SK-N-SH (cell line): ENCODE results near the gene VAMP3. TPM values are rescaled to one million over a fixed set of nuclear protein-coding genes. Genes with fewer than 3 reads are reported as not detected.

Source experiments
- CTCF ChIA-PET: fragments of 300-600, 350-600 bp; formaldehyde crosslinking; extraction: SDS; loops from one replicate; lab custom pipeline; 2021; lab: Yijun Ruan, JAX
- POLR2A ChIA-PET: fragments of 350-600 bp; sonication (Branson Sonifier 250); formaldehyde crosslinking; extraction: SDS; loops from one replicate; lab custom pipeline; 2020; ENCODE audit warnings: antibody characterized with exemption, inconsistent platforms; lab: Yijun Ruan, JAX
- DNase-seq: peaks from one replicate; pipeline ENCODE4 v3.0.0; 2012
- H2AFZ ChIP-seq: fragments of 200-600 bp; sonication (generic); 2 replicates; pipeline ENCODE4 v1.8.1; 2016; ENCODE audit warnings: antibody characterized with exemption, mild to moderate bottlenecking, low read depth
- H3F3A ChIP-seq: fragments of 200-600 bp; sonication (generic); replicated peaks from 2 replicates; pipeline ENCODE3; 2016; ENCODE audit warnings: antibody characterized with exemption, mild to moderate bottlenecking; ENCODE audit not compliant: insufficient read depth
- H3K27ac ChIP-seq, 2 experiments: fragments of 200-500 bp in 1 of 2; fragments of 200-600 bp in 1 of 2; sonication (Bioruptor generic) in 1 of 2; sonication (generic), shearing (Covaris generic) in 1 of 2; 2 replicates each; pipeline versions ENCODE4 v1.5.1 to v1.6.1; 2014 to 2016; ENCODE audit warnings: low read depth in 2 of 2, inconsistent platforms in 1 of 2, low read length in 1 of 2, mild to moderate bottlenecking in 1 of 2, mixed read lengths in 1 of 2
- H3K27me3 ChIP-seq: fragments of 200-600 bp; sonication (generic), shearing (Covaris generic); 2 replicates; pipeline ENCODE4 v1.6.1; 2016; ENCODE audit warnings: mixed run types; ENCODE audit not compliant: insufficient read depth
- H3K36me3 ChIP-seq, 2 experiments: fragments of 200-500 bp in 1 of 2; fragments of 200-600 bp in 1 of 2; sonication (Bioruptor generic) in 1 of 2; sonication (generic) in 1 of 2; replicated peaks in 1 of 2; 2 replicates each; pipeline versions ENCODE3 to v1.5.1; 2014 to 2016; ENCODE audit warnings: low read length in 1 of 2, mild to moderate bottlenecking in 1 of 2; ENCODE audit not compliant: insufficient read depth in 2 of 2, control insufficient read depth in 1 of 2
- H3K4me1 ChIP-seq, 2 experiments: fragments of 200-500 bp in 1 of 2; fragments of 200-600 bp in 1 of 2; sonication (Bioruptor generic) in 1 of 2; sonication (generic), shearing (Covaris generic) in 1 of 2; 2 replicates each; pipeline versions ENCODE4 v1.5.1 to v1.6.1; 2014 to 2016; ENCODE audit warnings: low read depth in 1 of 2, low read length in 1 of 2, mixed run types in 1 of 2; ENCODE audit not compliant: insufficient read depth in 2 of 2, control insufficient read depth in 1 of 2
- H3K4me2 ChIP-seq: fragments of 200-600 bp; sonication (generic), shearing (Covaris generic); 2 replicates; pipeline ENCODE4 v1.6.1; 2017; ENCODE audit warnings: mixed run types
- H3K4me3 ChIP-seq, 2 experiments: fragments of 200-500 bp in 1 of 2; fragments of 200-600 bp in 1 of 2; sonication (Bioruptor generic) in 1 of 2; sonication (generic), shearing (Covaris generic) in 1 of 2; 2 replicates each; pipeline versions ENCODE4 v1.5.1 to v1.8.1; 2014 to 2016; ENCODE audit warnings: low read depth in 2 of 2, inconsistent platforms in 1 of 2, low read length in 1 of 2, mild to moderate bottlenecking in 1 of 2, mixed read lengths in 1 of 2, moderate library complexity in 1 of 2
- H3K79me2 ChIP-seq: fragments of 200-600 bp; sonication (generic); 2 replicates; pipeline ENCODE4 v1.8.1; 2017; ENCODE audit warnings: mild to moderate bottlenecking; ENCODE audit not compliant: insufficient read depth
- H3K9ac ChIP-seq: fragments of 200-600 bp; sonication (generic); 2 replicates; pipeline ENCODE4 v1.6.1; 2017; ENCODE audit warnings: mixed run types
- H3K9me2 ChIP-seq: fragments of 200-600 bp; sonication (generic); 2 replicates; pipeline ENCODE4 v1.6.1; 2017; ENCODE audit warnings: mixed run types
- H3K9me3 ChIP-seq: fragments of 200-600 bp; sonication (generic); 2 replicates; pipeline ENCODE4 v1.6.1; 2017; ENCODE audit warnings: mixed run types, mild to moderate bottlenecking, moderate library complexity
- H4K20me1 ChIP-seq: fragments of 200-600 bp; sonication (generic); 2 replicates; pipeline ENCODE4 v1.6.1; 2017; ENCODE audit warnings: mild to moderate bottlenecking, mixed run types; ENCODE audit not compliant: insufficient read depth
- CHD2 ChIP-seq: fragments of 150-350 bp; IDR thresholded peaks from 2 replicates; pipeline ENCODE4 v1.6.1; 2018; ENCODE audit warnings: low read length; ENCODE audit not compliant: partially characterized antibody
- CTCF ChIP-seq: fragments of 200-600 bp; sonication (generic); IDR thresholded peaks from 2 replicates; pipeline ENCODE4 v1.6.1; 2017; ENCODE audit warnings: antibody characterized with exemption, mild to moderate bottlenecking, moderate library complexity
- FOXJ3 ChIP-seq: sonication (generic); formaldehyde crosslinking; IDR thresholded peaks from 2 replicates; pipeline ENCODE4 v1.5.1; 2020; ENCODE audit warnings: mild to moderate bottlenecking, missing genetic modification reagents
- GABPA ChIP-seq: IDR thresholded peaks from 2 replicates; pipeline ENCODE4 v1.4.0; 2012; ENCODE audit warnings: low read depth, mild to moderate bottlenecking
- GATA2 ChIP-seq: sonication (generic); formaldehyde crosslinking; IDR thresholded peaks from 2 replicates; pipeline ENCODE4 v1.5.0; 2020; ENCODE audit warnings: mild to moderate bottlenecking, missing genetic modification reagents
- MAX ChIP-seq: IDR thresholded peaks from 2 replicates; pipeline ENCODE4 v1.4.0; 2012; ENCODE audit warnings: low read depth
- MEF2A ChIP-seq: IDR thresholded peaks from 2 replicates; pipeline ENCODE4 v1.4.0; 2012; ENCODE audit warnings: low read depth, borderline replicate concordance
- MXI1 ChIP-seq: IDR thresholded peaks from 2 replicates; pipeline ENCODE4 v1.6.1; 2012; ENCODE audit warnings: mild to moderate bottlenecking, low read depth, low read length, improper control_type of control experiment
- NFIC ChIP-seq: IDR thresholded peaks from 2 replicates; pipeline ENCODE4 v1.4.0; 2012; ENCODE audit warnings: borderline replicate concordance
- NRF1 ChIP-seq: IDR thresholded peaks from 2 replicates; pipeline ENCODE4 v1.6.1; 2012; ENCODE audit warnings: low read depth, mild to moderate bottlenecking, low read length
- RCOR1 ChIP-seq: fragments of 150-350 bp; IDR thresholded peaks from 2 replicates; pipeline ENCODE4 v1.6.1; 2017; ENCODE audit warnings: antibody characterized with exemption, low read length
- REST ChIP-seq: IDR thresholded peaks from 2 replicates; pipeline ENCODE4 v1.6.1; 2012; ENCODE audit warnings: mild to moderate bottlenecking, low read depth, low read length, moderate library complexity
- RFX5 ChIP-seq: IDR thresholded peaks from 2 replicates; pipeline ENCODE4 v1.6.1; 2012; ENCODE audit warnings: mild to moderate bottlenecking, improper control_type of control experiment, low read length
- SIN3A ChIP-seq: IDR thresholded peaks from 2 replicates; pipeline ENCODE4 v1.6.1; 2012; ENCODE audit warnings: low read depth, mild to moderate bottlenecking, low read length, moderate library complexity, borderline replicate concordance
- SMC3 ChIP-seq: IDR thresholded peaks from 2 replicates; pipeline ENCODE4 v1.6.1; 2012; ENCODE audit warnings: low read depth, low read length, improper control_type of control experiment
- TCF12 ChIP-seq: IDR thresholded peaks from 2 replicates; pipeline ENCODE4 v1.4.0; 2012
- TEAD4 ChIP-seq: IDR thresholded peaks from 2 replicates; pipeline ENCODE4 v1.4.0; 2012; ENCODE audit warnings: mild to moderate bottlenecking, borderline replicate concordance; ENCODE audit not compliant: insufficient read depth
- USF2 ChIP-seq: fragments of 150-350 bp; IDR thresholded peaks from 2 replicates; pipeline ENCODE4 v1.6.1; 2017; ENCODE audit warnings: antibody characterized with exemption, low read length, low read depth, borderline replicate concordance
- YY1 ChIP-seq: IDR thresholded peaks from 2 replicates; pipeline ENCODE4 v1.4.0; 2012; ENCODE audit warnings: low read depth, mild to moderate bottlenecking
- ZBTB33 ChIP-seq: IDR thresholded peaks from 2 replicates; pipeline ENCODE4 v1.4.0; 2012; ENCODE audit warnings: low read depth, borderline replicate concordance
- WGBS: methylation state at CpG from one replicate; pipeline ENCODE4 v1.1.6; 2017; ENCODE audit warnings: low lambda C conversion rate; 5-methylcytosine and 5-hydroxymethylcytosine counted together
- polyA plus RNA-seq, 3 experiments: library from polyadenylated mRNA; depleted of rRNA; stranded (reverse); fragments of >200 nt; gene quantifications; 2 replicates each; pipeline ENCODE4 v1.2.3, GENCODE V29; 2012

VAMP3 gene
- polyA plus RNA-seq, 1 of the 3 experiments (the other 2 are of a cell fraction) = 96.4 TPM

GRCh38 chr1:7744882-7745281 is 26.2 kb upstream of the VAMP3 start:
- Histone ChIP-seq H3K27ac (no peak overlapping the region; a peak in 1 of 4 replicates), H3K4me1 (peaks cover 0 to 2% of the 10 kb centered on the region in 2 experiments; a peak in 1 of 4 replicates), H3K9me2 (no peaks in the 10 kb centered on the region), H3F3A (no peaks in the 10 kb centered on the region), H3K9me3 (no peaks in the 10 kb centered on the region), H3K79me2 (no peaks in the 10 kb centered on the region), H4K20me1 (no peaks in the 10 kb centered on the region), H2AFZ (no peak overlapping the region), H3K9ac (no peak overlapping the region), H3K27me3 (no peaks in the 10 kb centered on the region), H3K4me3 (no peak overlapping the region), H3K4me2 (no peak overlapping the region), H3K36me3 (peaks cover 0 to 4% of the 10 kb centered on the region in 2 experiments)
- ChIA-PET POLR2A (no interaction called here), CTCF (interaction anchor here (4.4 to 20.9 kb wide), 2 partner anchors 8 to 71 kb away, joined by 43 to 739 read pairs; no protein-coding TSS in a partner anchor)
- TF ChIP-seq NRF1 = no peak
- no peak for TF ChIP-seq RCOR1
- no peak for TF ChIP-seq TEAD4
- TF ChIP-seq GABPA = no peak
- no peak for TF ChIP-seq FOXJ3
- no peak for TF ChIP-seq MAX
- TF ChIP-seq GATA2 (CRISPR knock-in tag) = no peak
- no peak for TF ChIP-seq SMC3
- no peak for TF ChIP-seq REST
- TF ChIP-seq SIN3A = no peak
- no peak for TF ChIP-seq NFIC
- no peak for TF ChIP-seq MXI1
- no peak for DNase-seq
- 86% methylated on average over 9 of the region's 9 CpGs for WGBS

GRCh38 chr1:7745783-7746182 is 25.3 kb upstream of the VAMP3 start:
- no peak overlapping the region for H3K4me2 ChIP-seq
- no peaks in the 10 kb centered on the region for H4K20me1 ChIP-seq
- ChIA-PET POLR2A (no interaction called here), CTCF (interaction anchor here (20.9 kb wide), 1 partner anchor 72 kb away, joined by 739 read pairs; no protein-coding TSS in a partner anchor)
- no peaks in the 10 kb centered on the region for H3K9me3 ChIP-seq
- H3K4me3 ChIP-seq = no peak overlapping the region
- 85% methylated on average over 10 of the region's 10 CpGs for WGBS
- no peaks in the 10 kb centered on the region for H3K27me3 ChIP-seq
- H3K36me3 ChIP-seq = peaks cover 0 to 4% of the 10 kb centered on the region in 2 experiments
- no peak overlapping the region for H2AFZ ChIP-seq
- DNase-seq = no peak
- H3K27ac ChIP-seq = no peak overlapping the region
- no peaks in the 10 kb centered on the region for H3K79me2 ChIP-seq
- H3K9me2 ChIP-seq = no peaks in the 10 kb centered on the region
- H3K4me1 ChIP-seq = peaks cover 0 to 2% of the 10 kb centered on the region in 2 experiments; a peak in 1 of 4 replicates
- no peak overlapping the region for H3K9ac ChIP-seq
- H3F3A ChIP-seq = no peaks in the 10 kb centered on the region
- TF ChIP-seq MEF2A = no peak
- TF ChIP-seq FOXJ3 = no peak
- TF ChIP-seq USF2 = no peak
- TF ChIP-seq NRF1 = no peak
- no peak for TF ChIP-seq YY1
- no peak for TF ChIP-seq ZBTB33
- TF ChIP-seq CTCF = no peak
- no peak for TF ChIP-seq CHD2
- TF ChIP-seq TCF12 = no peak
- no peak for TF ChIP-seq RFX5
- TF ChIP-seq RCOR1 = no peak
